ENCODE data around the gene TNN. TPM values are rescaled to one million over a fixed set of nuclear protein-coding genes. Genes with fewer than 3 reads are reported as not detected.
"Not testable (repeated sequence)": the region's sequence is repeated elsewhere in the genome, so short reads cannot be mapped to it uniquely, and the experiment has no call there.

The TNN gene
- total and polyA plus RNA-seq, 7 donors, result 0.03 to 0.36 (median 0.28) TPM; not detected in 2

GRCh38 chr1:175037416-175037815 lies 30.2 kb upstream of the TNN start:
- 56 to 58% methylated on average over 7 of the region's 7 CpGs for WGBS, 2 donors
- peaks cover 0 to 12% (median 4%) of the 10 kb centered on the region in 4 donors for H3K4me1 ChIP-seq
- intact Hi-C loops (cut with DNase I), result no loop called here

GRCh38 chr1:175040324-175040879 lies 27.2 kb upstream of the TNN start:
- Histone ChIP-seq H3K9me3 (no peaks in the 10 kb centered on the region), H3K4me3 (no peak overlapping the region), H3K36me3 (no peaks in the 10 kb centered on the region), H3K4me1 (peaks cover 0 to 12% (median 4%) of the 10 kb centered on the region in 4 donors), H3K27ac (peak overlapping the region in 1 of 4 donors; percentile 64), H3K27me3 (no peaks in the 10 kb centered on the region)
- peak; percentile 46 to 93 (median 70) for TF ChIP-seq POLR2AphosphoS5 (IDR thresholded peaks at IDR 0.05)
- no peak for TF ChIP-seq POLR2A (IDR thresholded peaks at IDR 0.05)
- peak in 1 of 4 donors; percentile 70 for TF ChIP-seq EP300 (IDR thresholded peaks at IDR 0.05)
- 52% methylated on average over 4 of the region's 4 CpGs for WGBS, 2 donors
- intact Hi-C loops (cut with DNase I), result no loop called here
- DNase-seq, result no peak

More at GRCh38 chr1:175037416-175037815, 30.2 kb upstream of the TNN start:
- Histone ChIP-seq H3K27me3 (no peaks in the 10 kb centered on the region), H3K36me3 (no peaks in the 10 kb centered on the region), H3K27ac (no peak overlapping the region), H3K4me3 (no peak overlapping the region), H3K9me3 (no peaks in the 10 kb centered on the region)
- no peak for DNase-seq
- TF ChIP-seq CTCF (IDR thresholded peaks at IDR 0.05) (no peak), POLR2AphosphoS5 (IDR thresholded peaks at IDR 0.05) (no peak), EP300 (IDR thresholded peaks at IDR 0.05) (no peak)

- no peak for DNase-seq
- H3K27me3 ChIP-seq, result no peaks in the 10 kb centered on the region
- 67 to 76% methylated on average over 3 of the region's 3 CpGs for WGBS, 2 donors
- no peaks in the 10 kb centered on the region for H3K36me3 ChIP-seq
- TF ChIP-seq POLR2AphosphoS5 (IDR thresholded peaks at IDR 0.05) (no peak), CTCF (IDR thresholded peaks at IDR 0.05) (no peak), POLR2A (IDR thresholded peaks at IDR 0.05) (no peak), EP300 (IDR thresholded peaks at IDR 0.05) (no peak)
- peaks cover 0 to 12% (median 4%) of the 10 kb centered on the region in 4 donors for H3K4me1 ChIP-seq
- intact Hi-C loops (cut with DNase I), result no loop called here
- H3K9me3 ChIP-seq, result no peaks in the 10 kb centered on the region
- H3K27ac ChIP-seq, result no peak overlapping the region
- H3K4me3 ChIP-seq, result no peak overlapping the region
Observed at GRCh38 chr1:175042650-175043049, 25.0 kb upstream of the TNN start.

GRCh38 chr1:175043824-175044223 lies 23.8 kb upstream of the TNN start:
- no peak for TF ChIP-seq EP300 (IDR thresholded peaks at IDR 0.05)
- TF ChIP-seq POLR2A (IDR thresholded peaks at IDR 0.05), result no peak
- no peak for TF ChIP-seq CTCF (IDR thresholded peaks at IDR 0.05)
- TF ChIP-seq POLR2AphosphoS5 (IDR thresholded peaks at IDR 0.05), result no peak
- no peaks in the 10 kb centered on the region for H3K9me3 ChIP-seq
- intact Hi-C loops (cut with DNase I), result no loop called here
- DNase-seq, result no peak
- H3K36me3 ChIP-seq, result no peaks in the 10 kb centered on the region
- H3K4me1 ChIP-seq, result peaks cover 0 to 12% (median 4%) of the 10 kb centered on the region in 4 donors
- no peak overlapping the region for H3K4me3 ChIP-seq
- H3K27ac ChIP-seq, result no peak overlapping the region
- 72 to 73% methylated on average over 19 of the region's 19 CpGs for WGBS, 2 donors
- no peaks in the 10 kb centered on the region for H3K27me3 ChIP-seq

GRCh38 chr1:175044591-175044990 lies 23.0 kb upstream of the TNN start:
- WGBS, 2 donors, result 87% methylated on average over 18 of the region's 18 CpGs
- H3K36me3 ChIP-seq; H3K27me3 ChIP-seq; DNase-seq; H3K4me3 ChIP-seq; H3K27ac ChIP-seq; H3K9me3 ChIP-seq; intact Hi-C loops (cut with DNase I): not testable (repeated sequence)
- peaks cover 0 to 12% (median 4%) of the 10 kb centered on the region in 4 donors for H3K4me1 ChIP-seq

GRCh38 chr1:175045097-175045496 lies 22.5 kb upstream of the TNN start:
- no peak for DNase-seq
- Histone ChIP-seq H3K27ac (no peak overlapping the region), H3K4me3 (no peak overlapping the region), H3K36me3 (no peaks in the 10 kb centered on the region), H3K4me1 (peaks cover 0 to 9% (median 2%) of the 10 kb centered on the region in 4 donors), H3K27me3 (no peaks in the 10 kb centered on the region), H3K9me3 (no peaks in the 10 kb centered on the region)
- no peak for TF ChIP-seq CTCF (IDR thresholded peaks at IDR 0.05)
- no peak for TF ChIP-seq POLR2AphosphoS5 (IDR thresholded peaks at IDR 0.05)
- intact Hi-C loops (cut with DNase I), result no loop called here
- WGBS, 2 donors, result 91 to 95% methylated on average over 19 of the region's 19 CpGs

All from sigmoid colon (tissue), 7 donors.